ENCODE measurements around the gene ADGRL2.

The ADGRL2 gene

DNA sequence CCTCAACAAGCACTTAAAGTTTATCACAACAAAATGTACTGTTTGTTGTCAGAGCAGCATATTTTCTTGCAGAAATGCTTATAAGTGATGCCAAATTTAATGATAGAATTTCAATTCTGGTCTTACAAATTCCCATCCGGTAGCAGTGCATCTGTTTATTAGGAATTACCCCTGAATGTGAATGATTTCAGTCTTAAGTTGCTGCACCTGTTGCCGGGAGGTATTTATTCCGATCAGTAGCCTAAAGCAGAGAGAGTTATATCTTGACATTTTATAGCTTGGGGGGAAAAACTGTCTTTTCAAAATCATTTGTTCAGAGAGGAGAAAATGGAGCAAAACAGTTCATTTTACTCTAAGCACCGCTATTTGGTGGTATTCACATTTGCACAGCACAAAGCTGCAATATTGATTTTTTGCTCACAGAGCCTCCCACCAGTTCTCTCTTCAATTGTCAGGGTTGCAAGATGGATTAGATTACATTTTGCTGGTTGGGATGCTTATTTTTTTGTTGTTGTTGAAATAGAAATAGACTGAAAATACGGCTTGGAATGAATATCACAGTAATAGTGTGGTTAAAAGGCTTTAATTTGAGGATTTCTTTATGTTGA, 98.6 kb downstream of the ADGRL2 start:
- Histone ChIP-seq H3K4me3 (ENCODE audit: low read depth, low read length) (no peak overlapping the region), H3K36me3 (ENCODE audit: control insufficient read depth in 2 of 2, insufficient read depth in 1 of 2, low read length in 2 of 2) (no peaks in the 10 kb centered on the region), H3K9me3 (ENCODE audit: control insufficient read depth, insufficient read depth, low read depth, low read length) (no peaks in the 10 kb centered on the region), H3K4me1 (ENCODE audit: control insufficient read depth, insufficient read depth, low read length) (peaks cover 27% of the 10 kb centered on the region), H3K27ac (ENCODE audit: extremely low read depth, low read depth, low read length) (no peak overlapping the region)
- ChIA-PET POLR2A (no interaction called here), CTCF (no interaction called here)
- no peak for TF ChIP-seq ZFP41 (tag by site-specific recombination; IDR thresholded peaks at IDR 0.05; ENCODE audit: borderline replicate concordance)
- TF ChIP-seq ZSCAN16 (tag by site-specific recombination; IDR thresholded peaks at IDR 0.05): 0 out of 2 replicates have a peak, but pooled peaks have one; percentile 49
- no peak for TF ChIP-seq ZNF777 (tag by site-specific recombination; IDR thresholded peaks at IDR 0.05; ENCODE audit: borderline replicate concordance)
- TF ChIP-seq, protein P1, sequence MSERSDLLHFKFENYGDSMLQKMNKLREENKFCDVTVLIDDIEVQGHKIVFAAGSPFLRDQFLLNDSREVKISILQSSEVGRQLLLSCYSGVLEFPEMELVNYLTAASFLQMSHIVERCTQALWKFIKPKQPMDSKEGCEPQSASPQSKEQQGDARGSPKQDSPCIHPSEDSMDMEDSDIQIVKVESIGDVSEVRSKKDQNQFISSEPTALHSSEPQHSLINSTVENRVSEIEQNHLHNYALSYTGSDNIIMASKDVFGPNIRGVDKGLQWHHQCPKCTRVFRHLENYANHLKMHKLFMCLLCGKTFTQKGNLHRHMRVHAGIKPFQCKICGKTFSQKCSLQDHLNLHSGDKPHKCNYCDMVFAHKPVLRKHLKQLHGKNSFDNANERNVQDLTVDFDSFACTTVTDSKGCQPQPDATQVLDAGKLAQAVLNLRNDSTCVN (tag by site-specific recombination; optimal IDR thresholded peaks at IDR 0.05): no peak
- peak; percentile 61; the same call in 1 of the 2 replicates for TF ChIP-seq SCRT1 (tag by site-specific recombination; IDR thresholded peaks at IDR 0.05; ENCODE audit: borderline replicate concordance)
- no peak for TF ChIP-seq ZNF10 (tag by site-specific recombination; IDR thresholded peaks at IDR 0.05)
- no peak for TF ChIP-seq ZNF221 (tag by site-specific recombination; IDR thresholded peaks at IDR 0.05; ENCODE audit: borderline replicate concordance)
- peak; percentile 64 for TF ChIP-seq SCRT2 (tag by site-specific recombination; IDR thresholded peaks at IDR 0.05)
- TF ChIP-seq ZNF26 (tag by site-specific recombination; IDR thresholded peaks at IDR 0.05): no peak
- TF ChIP-seq ZNF248 (tag by site-specific recombination; IDR thresholded peaks at IDR 0.05): no peak

GRCh38 chr1:81907575-81907974, 106.8 kb downstream of the ADGRL2 start:
- POLR2A ChIA-PET: no interaction called here
- peaks cover 0 to 10% of the 10 kb centered on the region in 2 experiments; a peak in 2 of 3 replicates for H3K36me3 ChIP-seq (ENCODE audit: control insufficient read depth in 2 of 2, insufficient read depth in 1 of 2, low read length in 2 of 2)
- no peaks in the 10 kb centered on the region for H3K9me3 ChIP-seq (ENCODE audit: control insufficient read depth, insufficient read depth, low read depth, low read length)
- CTCF ChIA-PET: no interaction called here
- no peaks in the 10 kb centered on the region for H3K4me1 ChIP-seq (ENCODE audit: control insufficient read depth, insufficient read depth, low read length)
- no peak overlapping the region for H3K27ac ChIP-seq (ENCODE audit: extremely low read depth, low read depth, low read length)
- no peak overlapping the region for H3K4me3 ChIP-seq (ENCODE audit: low read depth, low read length)
- TF ChIP-seq ZNF530 (tag by site-specific recombination; IDR thresholded peaks at IDR 0.05; ENCODE audit: low read depth) (no peak), GLI2 (tag by site-specific recombination; IDR thresholded peaks at IDR 0.05; ENCODE audit: borderline replicate concordance, low read depth) (no peak), HOXA7 (CRISPR knock-in tag; IDR thresholded peaks at IDR 0.05; ENCODE audit: borderline replicate concordance) (no peak), ZNF121 (tag by site-specific recombination; IDR thresholded peaks at IDR 0.05) (no peak), ZNF174 (tag by site-specific recombination; IDR thresholded peaks at IDR 0.05) (no peak), ZNF501 (tag by site-specific recombination; IDR thresholded peaks at IDR 0.05) (no peak), ZNF76 (tag by site-specific recombination; IDR thresholded peaks at IDR 0.05; ENCODE audit: borderline replicate concordance, low read depth) (no peak), MYNN (tag by site-specific recombination; IDR thresholded peaks at IDR 0.05; ENCODE audit: borderline replicate concordance) (no peak), ZSCAN30 (tag by site-specific recombination; IDR thresholded peaks at IDR 0.05) (no peak), ZNF19 (tag by site-specific recombination; IDR thresholded peaks at IDR 0.05; ENCODE audit: low read depth) (no peak), KLF8 (tag by site-specific recombination; IDR thresholded peaks at IDR 0.05) (no peak), ZNF529 (tag by site-specific recombination; IDR thresholded peaks at IDR 0.05; ENCODE audit: insufficient replicate concordance) (no peak), ZNF366 (tag by site-specific recombination; conservative IDR thresholded peaks at IDR 0.05) (no peak), ZNF426 (tag by site-specific recombination; IDR thresholded peaks at IDR 0.05) (no peak), ZNF776 (tag by site-specific recombination; IDR thresholded peaks at IDR 0.05; ENCODE audit: borderline replicate concordance) (no peak), ZNF341 (tag by site-specific recombination; IDR thresholded peaks at IDR 0.05; ENCODE audit: low read depth) (no peak), ZSCAN4 (tag by site-specific recombination; IDR thresholded peaks at IDR 0.05) (no peak)
